Progenitor cell of endocrine pancreas (in vitro differentiated cells): ENCODE results near the gene NDST3. TPM values are rescaled to one million over a fixed set of nuclear protein-coding genes. Genes with fewer than 3 reads are reported as not detected.

Source experiments
- DNase-seq: peaks from one replicate; pipeline ENCODE4 v3.0.0; 2021; ENCODE audit warnings: low spot score; ENCODE audit not compliant: unreplicated experiment
- H3K27ac Mint-ChIP-seq: 2 replicates; pipeline ENCODE4 v1.8.0; 2021; ENCODE audit warnings: mild to moderate bottlenecking, moderate library complexity, mixed read lengths
- H3K27me3 Mint-ChIP-seq: 2 replicates; pipeline ENCODE4 v1.8.0; 2021; ENCODE audit warnings: mixed read lengths
- H3K36me3 Mint-ChIP-seq: 2 replicates; pipeline ENCODE4 v1.8.0; 2022; ENCODE audit warnings: mixed read lengths; ENCODE audit not compliant: insufficient read depth
- H3K4me1 Mint-ChIP-seq: 2 replicates; pipeline ENCODE4 v1.8.0; 2021; ENCODE audit warnings: low read depth, mixed read lengths
- H3K4me3 Mint-ChIP-seq: 2 replicates; pipeline ENCODE4 v1.8.0; 2021; ENCODE audit warnings: low read depth, mild to moderate bottlenecking, moderate library complexity, mixed read lengths
- H3K9me3 Mint-ChIP-seq: 2 replicates; pipeline ENCODE4 v1.8.0; 2021; ENCODE audit warnings: low read depth, mixed read lengths
- CTCF ChIP-seq: fragments of 200-600 bp; sonication (generic); IDR thresholded peaks from one replicate; pipeline ENCODE4 v1.5.0; 2021; ENCODE audit warnings: antibody characterized with exemption, mild to moderate bottlenecking; ENCODE audit not compliant: unreplicated experiment
- total RNA-seq: library from RNA; stranded (reverse); gene quantifications from 2 replicates; pipeline ENCODE4 v1.2.1, GENCODE V29; 2021

NDST3 gene
- total RNA-seq, 1 donor from 2014 or later: 1.8 TPM

DNA sequence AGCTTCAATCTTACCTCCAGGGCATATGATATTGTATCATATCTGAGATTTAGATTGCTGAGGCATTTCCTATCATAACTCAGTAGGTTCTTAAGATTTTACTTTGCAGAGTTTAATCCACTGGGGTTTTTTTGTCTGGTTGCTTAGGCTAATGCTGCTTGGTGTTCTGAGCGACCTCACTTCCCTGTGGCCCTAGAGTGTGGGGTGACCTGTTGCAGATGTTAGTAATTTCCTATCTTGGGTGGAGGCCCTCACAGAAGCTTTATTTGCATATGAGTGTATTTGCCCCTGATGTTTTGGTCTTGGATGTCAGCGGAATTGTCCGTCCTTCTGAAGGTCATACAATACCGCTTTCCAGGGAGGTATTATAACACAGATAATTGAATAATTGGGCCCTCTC lies 137.1 kb downstream of the NDST3 start:
- Mint-ChIP-seq H3K4me3 (no peak overlapping the region), H3K36me3 (no peaks in the 10 kb centered on the region), H3K27ac (no peak overlapping the region), H3K27me3 (no peaks in the 10 kb centered on the region), H3K9me3 (peaks cover 2% of the 10 kb centered on the region), H3K4me1 (no peaks in the 10 kb centered on the region)
- no peak for TF ChIP-seq CTCF
- no peak for DNase-seq

DNA sequence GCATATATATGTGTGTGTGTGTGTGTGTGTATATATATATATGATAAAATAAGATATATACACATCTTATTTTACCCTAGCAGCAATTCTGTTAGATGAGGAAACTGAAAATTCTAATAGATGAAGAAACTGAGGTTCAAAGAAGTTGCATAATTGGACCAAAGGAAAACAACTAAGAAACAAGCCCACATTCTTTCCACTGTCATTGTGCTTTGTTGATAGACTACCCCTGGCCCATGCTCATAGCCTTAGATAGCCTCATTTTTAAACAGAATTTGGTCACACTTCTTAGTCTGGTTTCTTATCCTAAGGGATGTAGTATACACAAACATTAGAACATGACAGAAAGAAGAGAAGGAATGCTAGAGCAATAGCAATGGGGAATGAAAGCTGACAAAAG lies 138.8 kb downstream of the NDST3 start:
- DNase-seq: no peak
- Mint-ChIP-seq H3K4me3 (no peak overlapping the region), H3K9me3 (no peaks in the 10 kb centered on the region), H3K27ac (no peak overlapping the region), H3K27me3 (no peaks in the 10 kb centered on the region), H3K4me1 (no peaks in the 10 kb centered on the region), H3K36me3 (no peaks in the 10 kb centered on the region)
- TF ChIP-seq CTCF: no peak

DNA sequence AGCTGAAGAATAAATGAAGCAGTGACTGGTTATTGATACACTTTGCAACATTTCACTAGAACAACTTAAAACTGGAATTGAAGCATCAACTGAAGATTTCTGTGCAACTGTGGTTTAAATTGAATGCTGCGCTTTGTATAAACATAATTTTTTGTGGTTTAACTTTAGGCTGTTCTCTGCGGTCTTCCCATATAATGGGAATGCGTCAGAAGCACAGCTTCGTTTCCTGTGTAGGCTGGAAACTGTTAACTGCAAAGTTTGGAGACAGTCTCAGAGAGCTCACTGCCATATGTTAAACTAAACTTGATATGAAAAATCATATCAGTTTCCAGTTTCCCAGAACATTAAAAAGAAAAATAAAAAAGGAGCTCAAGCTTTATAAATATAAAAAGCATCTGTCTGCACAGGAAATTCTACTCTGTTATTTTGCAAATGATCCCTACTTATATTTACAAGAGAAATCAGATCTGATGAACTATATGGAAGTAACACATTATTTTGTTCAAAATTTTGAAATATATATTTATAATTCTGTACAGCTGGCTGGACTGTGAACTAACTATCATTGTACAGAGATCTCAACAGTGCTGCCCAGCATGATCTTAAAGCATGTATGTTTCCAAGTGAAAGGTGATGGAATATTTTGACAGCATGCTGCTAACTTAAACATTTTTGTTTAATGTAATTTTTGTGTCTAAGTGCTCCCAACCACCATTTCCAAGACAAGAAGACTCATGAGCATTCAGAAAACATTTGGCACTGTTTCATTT lies 139.9 kb downstream of the NDST3 start:
- Mint-ChIP-seq H3K4me1 (no peaks in the 10 kb centered on the region), H3K4me3 (no peak overlapping the region), H3K27me3 (no peaks in the 10 kb centered on the region), H3K9me3 (no peaks in the 10 kb centered on the region), H3K36me3 (no peaks in the 10 kb centered on the region), H3K27ac (no peak overlapping the region)
- TF ChIP-seq CTCF: no peak
- DNase-seq: no peak

DNA sequence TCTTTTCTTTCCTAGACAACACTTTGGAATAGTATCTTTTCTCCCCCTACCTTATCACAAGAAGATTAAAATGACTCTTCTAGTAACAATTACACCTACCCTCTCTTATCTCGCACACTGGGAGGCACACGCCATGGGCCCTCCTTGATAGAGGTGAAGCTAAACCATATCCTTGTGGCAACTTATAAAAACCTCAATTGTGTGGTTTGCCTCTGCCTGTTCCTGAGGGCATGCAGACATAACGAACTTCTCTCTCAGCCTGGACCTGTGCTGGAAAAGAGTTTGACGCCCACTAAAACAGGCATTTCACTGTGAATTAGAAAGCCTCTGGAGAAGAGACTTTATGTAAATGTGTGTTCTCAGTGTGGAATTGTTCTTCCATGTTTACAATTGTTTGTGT lies 141.2 kb downstream of the NDST3 start:
- Mint-ChIP-seq H3K27me3 (no peaks in the 10 kb centered on the region), H3K9me3 (no peaks in the 10 kb centered on the region), H3K4me1 (no peaks in the 10 kb centered on the region), H3K27ac (no peak overlapping the region), H3K4me3 (no peak overlapping the region), H3K36me3 (no peaks in the 10 kb centered on the region)
- DNase-seq: no peak
- TF ChIP-seq CTCF: no peak

DNA sequence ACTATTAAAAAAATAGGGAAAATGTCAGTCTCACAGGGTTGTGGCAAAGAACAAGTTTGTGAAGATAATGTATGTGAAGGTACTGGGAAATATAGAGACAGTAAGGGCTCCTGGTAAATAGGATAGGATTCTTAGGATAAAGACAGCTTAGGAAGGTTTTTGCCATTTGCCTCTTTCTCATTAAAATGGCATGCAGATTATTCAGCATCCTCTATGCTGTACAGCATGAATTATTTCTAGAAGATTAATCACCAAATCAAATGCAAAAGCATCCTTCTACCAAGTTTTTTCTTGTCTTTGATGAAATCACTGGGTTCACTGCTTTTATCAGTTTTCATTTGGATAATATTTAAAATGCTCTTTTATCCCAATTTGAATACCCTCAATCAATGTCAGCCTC lies 142.8 kb downstream of the NDST3 start:
- no peak for TF ChIP-seq CTCF
- H3K27ac Mint-ChIP-seq: no peak overlapping the region
- no peak overlapping the region for H3K4me3 Mint-ChIP-seq
- H3K36me3 Mint-ChIP-seq: no peaks in the 10 kb centered on the region
- no peak for DNase-seq
- H3K27me3 Mint-ChIP-seq: no peaks in the 10 kb centered on the region
- H3K9me3 Mint-ChIP-seq: no peaks in the 10 kb centered on the region
- no peaks in the 10 kb centered on the region for H3K4me1 Mint-ChIP-seq
